Activated T-helper 9 cell treated with anti-CD3 and anti-CD28 coated beads, Interleukin-2, amount 50 U/mL, for 16 hours (primary cell): ENCODE results near the gene TCHHL1.
"Not testable (repeated sequence)": the region's sequence is repeated elsewhere in the genome, so short reads cannot be mapped to it uniquely, and the experiment has no call there.

Experiments used
- DNase-seq: peaks from one replicate; pipeline ENCODE4 v3.0.0-alpha.2; 2020; ENCODE audit warnings: low read depth

TCHHL1 gene

GRCh38 chr1:152086760-152087159, 2.1 kb downstream of the TCHHL1 start:
- DNase-seq: no peak

- DNase-seq: no peak
Measured at GRCh38 chr1:152084853-152085252, 4.0 kb downstream of the TCHHL1 start.

- DNase-seq: not testable (repeated sequence)
Measured at GRCh38 chr1:152081026-152081425, 7.8 kb downstream of the TCHHL1 start.

GRCh38 chr1:152080494-152080893, 8.4 kb downstream of the TCHHL1 start:
- not testable (repeated sequence) for DNase-seq

- no peak for DNase-seq
Measured at GRCh38 chr1:152078831-152079441, 9.9 kb downstream of the TCHHL1 start.

- no peak for DNase-seq
Measured at GRCh38 chr1:152072311-152072710, 16.6 kb downstream of the TCHHL1 start.

- DNase-seq: no peak
Measured at GRCh38 chr1:152071123-152071522, 17.7 kb downstream of the TCHHL1 start.

GRCh38 chr1:152067929-152068328, 20.9 kb downstream of the TCHHL1 start:
- no peak for DNase-seq

GRCh38 chr1:152067150-152067549, 21.7 kb downstream of the TCHHL1 start:
- DNase-seq: no peak

- no peak for DNase-seq
Measured at GRCh38 chr1:152061952-152062351, 26.9 kb downstream of the TCHHL1 start.

GRCh38 chr1:152053375-152053774, 35.5 kb downstream of the TCHHL1 start:
- no peak for DNase-seq

GRCh38 chr1:152052606-152053005, 36.3 kb downstream of the TCHHL1 start:
- peak; percentile 75 for DNase-seq

- DNase-seq: no peak
Measured at GRCh38 chr1:152050886-152051675, 37.8 kb downstream of the TCHHL1 start.

GRCh38 chr1:152049291-152050083, 39.4 kb downstream of the TCHHL1 start:
- DNase-seq: no peak

- DNase-seq: peak; percentile 49
Measured at GRCh38 chr1:152048416-152049009, 40.4 kb downstream of the TCHHL1 start.

GRCh38 chr1:152047730-152048415, 41.0 kb downstream of the TCHHL1 start:
- DNase-seq: peak; percentile 75

- no peak for DNase-seq
Measured at GRCh38 chr1:152047413-152047729, 41.5 kb downstream of the TCHHL1 start.

GRCh38 chr1:152044386-152044785, 44.5 kb downstream of the TCHHL1 start:
- no peak for DNase-seq

- DNase-seq: no peak
Measured at GRCh38 chr1:152043870-152044269, 45.0 kb downstream of the TCHHL1 start.

- no peak for DNase-seq
Measured at GRCh38 chr1:152042030-152042429, 46.8 kb downstream of the TCHHL1 start.

GRCh38 chr1:152039886-152040285, 49.0 kb downstream of the TCHHL1 start:
- no peak for DNase-seq

- DNase-seq: no peak
Measured at GRCh38 chr1:152039461-152039860, 49.4 kb downstream of the TCHHL1 start.
